Left ventricle myocardium inferior (tissue), 1 donor: ENCODE data around the gene PFKP. TPM values are rescaled to one million over a fixed set of nuclear protein-coding genes. Genes with fewer than 3 reads are reported as not detected.

Experiments
- DNase-seq: peaks from one replicate; pipeline ENCODE4 v3.0.0-alpha.2; 2020
- H3K27ac ChIP-seq: fragments of 200-600 bp; replicated peaks from 2 replicates; pipeline ENCODE4 v1.8.0; 2021
- H3K27me3 ChIP-seq: fragments of 200-600 bp; 2 replicates; pipeline ENCODE4 v1.8.0; 2021; ENCODE audit warnings: low read depth
- H3K36me3 ChIP-seq: fragments of 200-600 bp; 2 replicates; pipeline ENCODE4 v1.8.0; 2021
- H3K4me1 ChIP-seq: fragments of 200-600 bp; 2 replicates; pipeline ENCODE4 v1.8.0; 2021
- H3K4me3 ChIP-seq: fragments of 200-600 bp; 2 replicates; pipeline ENCODE4 v1.8.0; 2021; ENCODE audit warnings: mild to moderate bottlenecking, moderate library complexity
- H3K9me3 ChIP-seq: fragments of 200-600 bp; replicated peaks from 2 replicates; pipeline ENCODE4 v1.8.0; 2021
- CTCF ChIP-seq: fragments of 200-600 bp; IDR thresholded peaks from 2 replicates; pipeline ENCODE4 v1.8.0; 2021; ENCODE audit warnings: antibody characterized with exemption, mild to moderate bottlenecking, borderline replicate concordance
- intact Hi-C: fragments of 100-400 bp; cut with micrococcal nuclease; formaldehyde crosslinking; loops from one replicate; pipeline ENCODE4 v1.11.0; 2022
- total RNA-seq: library from RNA; stranded (reverse); fragmentation: NEBNext Ultra II Directional; extraction: Animal tissue kit (Norgen Biotek cat#: 25700); gene quantifications from one replicate; pipeline ENCODE4 v1.2.1, GENCODE V29; 2021
- donor health status: DM: no; HTN: yes; CAD: no; lungs with severe emphysema.

Gene PFKP
- total RNA-seq, 1 donor from 2014 or later, result 206 TPM

- DNase-seq, result no peak
- H3K4me1 ChIP-seq, result no peaks in the 10 kb centered on the region
- H3K36me3 ChIP-seq, result peaks cover 100% of the 10 kb centered on the region
- intact Hi-C loops, result no loop called here
- no peaks in the 10 kb centered on the region for H3K27me3 ChIP-seq
- TF ChIP-seq CTCF, result no peak
- no peak overlapping the region for H3K27ac ChIP-seq
- no peak overlapping the region for H3K4me3 ChIP-seq
- no peaks in the 10 kb centered on the region for H3K9me3 ChIP-seq
Measured at GRCh38 chr10:3149918-3150317, 82.6 kb downstream of the PFKP start.

GRCh38 chr10:3150366-3150765, 83.0 kb downstream of the PFKP start:
- Histone ChIP-seq H3K36me3 (peaks cover 100% of the 10 kb centered on the region), H3K9me3 (no peaks in the 10 kb centered on the region), H3K4me1 (no peaks in the 10 kb centered on the region), H3K4me3 (no peak overlapping the region), H3K27me3 (no peaks in the 10 kb centered on the region), H3K27ac (no peak overlapping the region)
- TF ChIP-seq CTCF, result no peak
- intact Hi-C loops, result no loop called here
- no peak for DNase-seq

GRCh38 chr10:3150961-3151360, 83.6 kb downstream of the PFKP start:
- H3K36me3 ChIP-seq, result peaks cover 100% of the 10 kb centered on the region
- TF ChIP-seq CTCF, result no peak
- H3K4me1 ChIP-seq, result no peaks in the 10 kb centered on the region
- no peaks in the 10 kb centered on the region for H3K9me3 ChIP-seq
- no peak overlapping the region for H3K4me3 ChIP-seq
- H3K27me3 ChIP-seq, result no peaks in the 10 kb centered on the region
- no peak for DNase-seq
- H3K27ac ChIP-seq, result no peak overlapping the region
- intact Hi-C loops, result no loop called here

GRCh38 chr10:3151889-3152565, 84.7 kb downstream of the PFKP start:
- TF ChIP-seq CTCF, result no peak
- Histone ChIP-seq H3K4me1 (no peaks in the 10 kb centered on the region), H3K36me3 (peaks cover 100% of the 10 kb centered on the region), H3K27ac (no peak overlapping the region), H3K9me3 (no peaks in the 10 kb centered on the region), H3K27me3 (no peaks in the 10 kb centered on the region), H3K4me3 (no peak overlapping the region)
- intact Hi-C loops, result no loop called here
- DNase-seq, result no peak

GRCh38 chr10:3152566-3152935, 85.2 kb downstream of the PFKP start:
- H3K9me3 ChIP-seq, result no peaks in the 10 kb centered on the region
- TF ChIP-seq CTCF, result no peak
- peaks cover 100% of the 10 kb centered on the region for H3K36me3 ChIP-seq
- H3K4me3 ChIP-seq, result no peak overlapping the region
- no peaks in the 10 kb centered on the region for H3K4me1 ChIP-seq
- intact Hi-C loops, result no loop called here
- DNase-seq, result no peak
- no peaks in the 10 kb centered on the region for H3K27me3 ChIP-seq
- no peak overlapping the region for H3K27ac ChIP-seq
